T-helper 1 cell treated with Interleukin-12 subunit alpha and Interleukin-12 subunit beta and Interleukin-4 antibody, amounts not matched to agents 30 ng/mL and 1 ng/mL, for 36 hours (primary cell): ENCODE data around the gene ZBTB25. TPM values are rescaled to one million over a fixed set of nuclear protein-coding genes. Genes with fewer than 3 reads are reported as not detected.

Experiments used
- intact Hi-C: fragments of 100-400 bp; cut with micrococcal nuclease; formaldehyde crosslinking; loops from one replicate; pipeline ENCODE4 v1.15.1; 2024
- total RNA-seq: library from RNA; stranded (reverse); gene quantifications from 2 replicates; pipeline ENCODE4 v1.2.3, GENCODE V29; 2022

ZBTB25 gene
- 28.2 and 28.3 TPM in 2 replicates for total RNA-seq

- intact Hi-C loops = loop anchor here (1.0 to 5.0 kb wide), 14 partner anchors 8 to 1026 kb away; partner anchors contain the start of genes CHURC1, HSPA2, MAX and MTHFD1
Observed at GRCh38 chr14:64503434-64504309, at the start of gene ZBTB25. ZBTB25 (minus strand) TSS chr14:64503838; CDS start chr14:64490533, 13,305 bp downstream.

- intact Hi-C loops = no loop called here
Observed at GRCh38 chr14:64550621-64551333, 47.1 kb upstream of the ZBTB25 start.

GRCh38 chr14:64549791-64550620 is 46.4 kb upstream of the ZBTB25 start, which contains the start of gene PPP1R36:
PPP1R36 (plus strand) TSS chr14:64549961; CDS start chr14:64549998, 37 bp downstream.
- intact Hi-C loops = loop anchor here (1.0 kb wide), 1 partner anchor 10 kb away; the partner anchor contains the start of gene HSPA2

GRCh38 chr14:64549016-64549415 is 45.4 kb upstream of the ZBTB25 start:
- intact Hi-C loops = loop anchor here (1.0 kb wide), 1 partner anchor 9 kb away; the partner anchor contains the start of gene HSPA2

GRCh38 chr14:64544607-64545312 is 41.1 kb upstream of the ZBTB25 start:
- intact Hi-C loops = loop anchor here (5.0 kb wide), 1 partner anchor 443 kb away; the partner anchor contains the start of gene FNTB

- intact Hi-C loops = loop anchor here (5.0 kb wide), 1 partner anchor 444 kb away; the partner anchor contains the start of gene FNTB
Observed at GRCh38 chr14:64542836-64543201, 39.2 kb upstream of the ZBTB25 start.

- intact Hi-C loops = loop anchor here (2.0 to 5.0 kb wide), 4 partner anchors 77 to 561 kb away; partner anchors contain the start of genes AKAP5, FNTB, MAX and PLEKHG3
Observed at GRCh38 chr14:64541972-64542835, 38.6 kb upstream of the ZBTB25 start.

GRCh38 chr14:64541261-64541971 is 37.8 kb upstream of the ZBTB25 start:
- intact Hi-C loops = loop anchor here (2.0 to 5.0 kb wide), 4 partner anchors 77 to 561 kb away; partner anchors contain the start of genes AKAP5, FNTB, MAX and PLEKHG3

GRCh38 chr14:64540208-64541202 is 36.9 kb upstream of the ZBTB25 start, which contains the start of gene HSPA2:
HSPA2 (plus strand) TSS chr14:64540741; CDS start chr14:64540850, 109 bp downstream.
- intact Hi-C loops = loop anchor here (1.0 to 5.0 kb wide), 13 partner anchors 9 to 898 kb away; partner anchors contain the start of genes AKAP5, FNTB, MAX and MTHFD1

- intact Hi-C loops = no loop called here
Observed at GRCh38 chr14:64536488-64537245, 33.0 kb upstream of the ZBTB25 start.

- intact Hi-C loops = no loop called here
Observed at GRCh38 chr14:64531567-64531966, 27.9 kb upstream of the ZBTB25 start.

GRCh38 chr14:64525354-64525753 is 21.7 kb upstream of the ZBTB25 start:
- intact Hi-C loops = no loop called here

- intact Hi-C loops = no loop called here
Observed at GRCh38 chr14:64522591-64523355, 19.1 kb upstream of the ZBTB25 start.

- intact Hi-C loops = no loop called here
Observed at GRCh38 chr14:64520699-64521098, 17.1 kb upstream of the ZBTB25 start.

GRCh38 chr14:64518229-64518628 is 14.6 kb upstream of the ZBTB25 start:
- intact Hi-C loops = no loop called here
